Astrocyte of the cerebellum (primary cell): Measurements from ENCODE around the gene UBE3D.

Experiments used
- DNase-seq: peaks from one replicate; pipeline ENCODE4 v3.0.0-alpha.2; 2011; ENCODE audit warnings: low read depth
- H3K4me3 ChIP-seq: 2 replicates; pipeline ENCODE4 v1.5.1; 2011; ENCODE audit warnings: mild to moderate bottlenecking, low read depth, low read length, moderate library complexity
- CTCF ChIP-seq: IDR thresholded peaks from 2 replicates; pipeline ENCODE4 v1.5.1; 2012; ENCODE audit warnings: low read length, low read depth, moderate library complexity, mild to moderate bottlenecking; ENCODE audit errors: missing control alignments
- in situ Hi-C: cut with HindIII; loops from 2 replicates; pipeline ENCODE4 v1.10.0; 2017; ENCODE audit warnings: low sequenced_read_pairs

Gene UBE3D

GRCh38 chr6:82976179-82976578 is 89.5 kb downstream of the UBE3D start:
- TF ChIP-seq CTCF: no peak
- no peak overlapping the region for H3K4me3 ChIP-seq
- in situ Hi-C loops: no loop called here
- no peak for DNase-seq

- DNase-seq: no peak
- H3K4me3 ChIP-seq: no peak overlapping the region
- in situ Hi-C loops: no loop called here
- no peak for TF ChIP-seq CTCF
Observed at GRCh38 chr6:82971877-82972460, 93.7 kb downstream of the UBE3D start.

- in situ Hi-C loops: no loop called here
- TF ChIP-seq CTCF: no peak
Observed at GRCh38 chr6:82970839-82971238, 94.8 kb downstream of the UBE3D start.

GRCh38 chr6:82968708-82969107 is 96.9 kb downstream of the UBE3D start:
- H3K4me3 ChIP-seq: no peak overlapping the region
- no peak for DNase-seq
- in situ Hi-C loops: no loop called here
- no peak for TF ChIP-seq CTCF

More at GRCh38 chr6:82970839-82971238, 94.8 kb downstream of the UBE3D start:
- no peak overlapping the region for H3K4me3 ChIP-seq
- DNase-seq: no peak

- in situ Hi-C loops: no loop called here
- TF ChIP-seq CTCF: no peak
- no peak overlapping the region for H3K4me3 ChIP-seq
- no peak for DNase-seq
Observed at GRCh38 chr6:82963191-82963925, 102.3 kb downstream of the UBE3D start.

GRCh38 chr6:82959385-82959941 is 106.2 kb downstream of the UBE3D start:
- peak; percentile 94 for DNase-seq
- TF ChIP-seq CTCF: no peak
- H3K4me3 ChIP-seq: no peak overlapping the region
- in situ Hi-C loops: no loop called here
